ENCODE data around the gene PYGB.
"Not testable (repeated sequence)": the region's sequence is repeated elsewhere in the genome, so short reads cannot be mapped to it uniquely, and the experiment has no call there.

Gene PYGB

GRCh38 chr20:25296094-25297093 is 48.5 kb downstream of the PYGB start:
- no peak for DNase-seq

- no peak for DNase-seq
These were observed 49.4 kb downstream of the PYGB start for GRCh38 chr20:25297141-25297905.

GRCh38 chr20:25299806-25300205 is 51.9 kb downstream of the PYGB start:
- no peak for DNase-seq

- no peak for DNase-seq
These were observed 52.7 kb downstream of the PYGB start for GRCh38 chr20:25300496-25301170.

- no peak for DNase-seq
These were observed 53.6 kb downstream of the PYGB start for GRCh38 chr20:25301357-25301920.

- no peak for DNase-seq
These were observed 54.7 kb downstream of the PYGB start for GRCh38 chr20:25302596-25302995.

- no peak for DNase-seq
These were observed 55.6 kb downstream of the PYGB start for GRCh38 chr20:25303292-25304024.

- DNase-seq: no peak
These were observed 56.2 kb downstream of the PYGB start for GRCh38 chr20:25304025-25304549.

GRCh38 chr20:25306991-25307903 is 59.4 kb downstream of the PYGB start:
- no peak for DNase-seq

- DNase-seq: no peak
These were observed 60.2 kb downstream of the PYGB start for GRCh38 chr20:25308083-25308491.

- no peak for DNase-seq
These were observed 60.9 kb downstream of the PYGB start for GRCh38 chr20:25308671-25309394.

- DNase-seq: no peak
These were observed 61.7 kb downstream of the PYGB start for GRCh38 chr20:25309395-25310267.

GRCh38 chr20:25310268-25310920 is 62.5 kb downstream of the PYGB start:
- DNase-seq: no peak

- DNase-seq: no peak
These were observed 63.2 kb downstream of the PYGB start for GRCh38 chr20:25310921-25311728.

- DNase-seq: not testable (repeated sequence)
These were observed 64.8 kb downstream of the PYGB start for GRCh38 chr20:25312716-25313115.

GRCh38 chr20:25313593-25313992 is 65.7 kb downstream of the PYGB start:
- no peak for DNase-seq
